ENCODE results near the gene RAB6B. TPM values are rescaled to one million over a fixed set of nuclear protein-coding genes. Genes with fewer than 3 reads are reported as not detected.

The RAB6B gene
- total and polyA plus RNA-seq, 10 donors, result 1.3 to 20.4 (median 8.5) TPM

DNA sequence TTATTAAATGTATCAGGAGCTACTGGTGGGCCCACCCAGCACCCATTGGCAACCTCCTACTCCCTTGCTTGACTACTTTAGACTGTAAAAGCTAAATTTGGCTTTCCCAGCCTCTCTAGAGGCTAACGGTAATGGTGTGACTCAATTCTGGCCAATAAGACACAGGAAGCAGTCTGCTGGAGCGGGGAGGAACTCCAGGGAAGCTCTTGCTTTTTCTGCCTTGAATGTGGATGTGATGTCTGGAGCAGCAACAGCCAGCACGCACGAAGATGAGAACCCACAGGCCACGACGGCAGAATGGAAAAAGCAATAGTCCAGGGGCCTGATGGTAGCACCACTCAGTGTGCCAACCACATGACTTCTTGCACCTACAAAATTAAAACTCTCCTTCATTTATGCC, 39.9 kb downstream of the RAB6B start:
- DNase-seq, result no peak
- Histone ChIP-seq H3K27ac (no peak overlapping the region), H3K9me3 (no peaks in the 10 kb centered on the region), H3K4me3 (no peak overlapping the region), H3K36me3 (no peaks in the 10 kb centered on the region), H3K27me3 (replicated peaks in 1 of 7) (no peaks in the 10 kb centered on the region), H3K4me1 (peaks cover 0 to 25% (median 7%) of the 10 kb centered on the region in 6 donors)
- intact Hi-C loops (cut with DNase I; ENCODE audit: low total_unique reads), result no loop called here
- TF ChIP-seq POLR2AphosphoS5 (IDR thresholded peaks at IDR 0.05) (no peak), POLR2A (IDR thresholded peaks at IDR 0.05) (no peak)
- TF ChIP-seq, protein P1, sequence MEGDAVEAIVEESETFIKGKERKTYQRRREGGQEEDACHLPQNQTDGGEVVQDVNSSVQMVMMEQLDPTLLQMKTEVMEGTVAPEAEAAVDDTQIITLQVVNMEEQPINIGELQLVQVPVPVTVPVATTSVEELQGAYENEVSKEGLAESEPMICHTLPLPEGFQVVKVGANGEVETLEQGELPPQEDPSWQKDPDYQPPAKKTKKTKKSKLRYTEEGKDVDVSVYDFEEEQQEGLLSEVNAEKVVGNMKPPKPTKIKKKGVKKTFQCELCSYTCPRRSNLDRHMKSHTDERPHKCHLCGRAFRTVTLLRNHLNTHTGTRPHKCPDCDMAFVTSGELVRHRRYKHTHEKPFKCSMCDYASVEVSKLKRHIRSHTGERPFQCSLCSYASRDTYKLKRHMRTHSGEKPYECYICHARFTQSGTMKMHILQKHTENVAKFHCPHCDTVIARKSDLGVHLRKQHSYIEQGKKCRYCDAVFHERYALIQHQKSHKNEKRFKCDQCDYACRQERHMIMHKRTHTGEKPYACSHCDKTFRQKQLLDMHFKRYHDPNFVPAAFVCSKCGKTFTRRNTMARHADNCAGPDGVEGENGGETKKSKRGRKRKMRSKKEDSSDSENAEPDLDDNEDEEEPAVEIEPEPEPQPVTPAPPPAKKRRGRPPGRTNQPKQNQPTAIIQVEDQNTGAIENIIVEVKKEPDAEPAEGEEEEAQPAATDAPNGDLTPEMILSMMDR (IDR thresholded peaks at IDR 0.05 in 8 of 11, conservative IDR thresholded peaks at IDR 0.05 in 3 of 11), result no peak
- 63 to 86% (median 64%) methylated on average over 6 of the region's 6 CpGs for WGBS, 5 donors

DNA sequence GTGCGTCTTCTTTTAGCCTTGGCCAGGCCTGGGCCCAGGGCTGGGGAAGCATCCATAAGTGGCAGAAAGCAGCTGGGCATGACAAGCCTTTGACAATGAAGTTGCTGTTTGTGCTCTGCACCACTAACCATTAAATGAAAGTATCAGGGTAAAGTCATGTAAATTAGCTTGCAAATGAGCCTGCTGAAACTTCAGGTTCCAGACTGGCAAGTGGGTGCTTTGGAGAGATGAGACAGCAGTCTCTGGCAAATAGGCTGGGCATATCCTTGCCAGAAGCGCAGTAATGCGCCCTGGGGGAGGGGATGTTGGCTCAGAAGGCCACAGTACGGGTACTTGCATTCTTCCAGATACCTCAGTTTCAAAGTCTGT, 40.7 kb downstream of the RAB6B start:
- H3K27ac ChIP-seq, result no peak overlapping the region
- no peak overlapping the region for H3K4me3 ChIP-seq
- WGBS, 5 donors, result 87 to 91% (median 88%) methylated on average over 4 of the region's 4 CpGs
- intact Hi-C loops (cut with DNase I; ENCODE audit: low total_unique reads), result no loop called here
- TF ChIP-seq POLR2A (IDR thresholded peaks at IDR 0.05), result no peak
- no peak for TF ChIP-seq POLR2AphosphoS5 (IDR thresholded peaks at IDR 0.05)
- TF ChIP-seq, protein P1 (IDR thresholded peaks at IDR 0.05 in 8 of 11, conservative IDR thresholded peaks at IDR 0.05 in 3 of 11), result no peak
- no peaks in the 10 kb centered on the region for H3K27me3 ChIP-seq (replicated peaks in 1 of 7)
- no peaks in the 10 kb centered on the region for H3K9me3 ChIP-seq
- peaks cover 0 to 25% (median 7%) of the 10 kb centered on the region in 6 donors for H3K4me1 ChIP-seq
- no peaks in the 10 kb centered on the region for H3K36me3 ChIP-seq
- no peak for DNase-seq

DNA sequence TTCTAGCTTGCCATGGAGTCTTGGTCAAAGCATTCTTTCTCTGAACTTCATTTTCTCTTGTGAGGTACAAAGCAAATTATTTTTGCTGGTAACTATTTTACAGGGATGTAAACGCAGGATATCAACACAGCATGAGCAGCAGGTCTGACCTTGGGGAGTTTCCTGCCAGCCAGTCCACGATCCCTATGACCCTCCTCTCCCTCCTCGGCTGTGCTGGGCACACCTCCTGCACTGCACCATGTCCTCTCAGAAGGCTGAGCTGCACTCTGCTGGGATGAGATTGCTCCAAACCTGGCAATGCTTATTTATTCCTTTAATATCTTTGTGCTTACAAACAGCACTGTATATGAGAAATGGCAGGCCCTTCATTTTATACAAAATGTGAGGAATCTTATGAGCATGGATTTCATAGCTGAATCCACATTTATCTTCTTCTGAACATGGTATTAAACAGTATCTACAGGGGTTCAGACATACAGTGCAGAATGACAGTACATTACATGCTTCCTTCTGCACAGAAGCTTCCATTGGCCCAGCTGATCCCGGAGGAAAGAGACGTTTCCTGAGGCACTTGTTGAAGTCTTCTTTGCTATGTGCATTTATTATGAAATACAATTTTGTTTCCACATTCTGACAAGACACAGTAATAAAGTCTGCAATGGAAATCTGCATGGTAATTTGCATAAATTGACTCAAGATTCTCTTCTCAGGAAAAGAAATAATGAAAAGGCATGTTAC, 41.2 kb downstream of the RAB6B start:
- 60 to 80% (median 64%) methylated on average over 5 of the region's 5 CpGs for WGBS, 5 donors
- intact Hi-C loops (cut with DNase I; ENCODE audit: low total_unique reads), result no loop called here
- H3K4me1 ChIP-seq, result peaks cover 0 to 25% (median 7%) of the 10 kb centered on the region in 6 donors
- DNase-seq, result no peak
- TF ChIP-seq, protein P1 (IDR thresholded peaks at IDR 0.05 in 8 of 11, conservative IDR thresholded peaks at IDR 0.05 in 3 of 11), result no peak
- TF ChIP-seq POLR2AphosphoS5 (IDR thresholded peaks at IDR 0.05), result peak in 1 of 3 donors; percentile 52
- TF ChIP-seq POLR2A (IDR thresholded peaks at IDR 0.05), result no peak
- peak overlapping the region in 1 of 8 donors; percentile 28 for H3K27ac ChIP-seq
- H3K9me3 ChIP-seq, result no peaks in the 10 kb centered on the region
- no peak overlapping the region for H3K4me3 ChIP-seq
- no peaks in the 10 kb centered on the region for H3K27me3 ChIP-seq (replicated peaks in 1 of 7)
- H3K36me3 ChIP-seq, result no peaks in the 10 kb centered on the region

DNA sequence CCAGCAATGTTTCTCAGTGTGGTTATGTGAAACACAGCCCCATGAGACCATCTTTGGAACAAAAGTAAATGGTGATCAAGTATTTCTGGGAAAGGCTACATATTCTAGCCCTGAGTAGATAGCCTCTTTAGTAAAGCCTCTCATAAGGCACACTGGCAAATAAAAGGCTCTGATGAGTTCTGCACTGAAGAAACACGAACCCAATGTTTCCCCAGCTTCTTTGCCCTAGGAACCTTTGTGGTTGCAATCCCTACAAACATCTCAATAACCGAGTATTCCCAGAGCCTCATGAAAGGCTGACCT, 41.8 kb downstream of the RAB6B start:
- H3K9me3 ChIP-seq, result no peaks in the 10 kb centered on the region
- H3K4me1 ChIP-seq, result peaks cover 0 to 25% (median 7%) of the 10 kb centered on the region in 6 donors
- no peak overlapping the region for H3K4me3 ChIP-seq
- H3K27ac ChIP-seq, result peak overlapping the region in 1 of 8 donors; percentile 28
- intact Hi-C loops (cut with DNase I; ENCODE audit: low total_unique reads), result no loop called here
- H3K27me3 ChIP-seq (replicated peaks in 1 of 7), result no peaks in the 10 kb centered on the region
- no peak for DNase-seq
- TF ChIP-seq POLR2A (IDR thresholded peaks at IDR 0.05) (no peak), POLR2AphosphoS5 (IDR thresholded peaks at IDR 0.05) (no peak)
- TF ChIP-seq, protein P1 (IDR thresholded peaks at IDR 0.05 in 8 of 11, conservative IDR thresholded peaks at IDR 0.05 in 3 of 11), result no peak
- H3K36me3 ChIP-seq, result no peaks in the 10 kb centered on the region
- 65 to 81% (median 72%) methylated on average over 2 of the region's 2 CpGs for WGBS, 5 donors
